ENCODE results near the gene PRM3. TPM values are rescaled to one million over a fixed set of nuclear protein-coding genes. Genes with fewer than 3 reads are reported as not detected.
"Not testable (repeated sequence)": the region's sequence is repeated elsewhere in the genome, so short reads cannot be mapped to it uniquely, and the experiment has no call there.

The PRM3 gene
- total and polyA plus RNA-seq, 12 donors = not detected

- H3K4me3 ChIP-seq = no peak overlapping the region
- intact Hi-C loops (cut with DNase I) = no loop called here
- no peak overlapping the region for H3K27ac ChIP-seq
- no peak for DNase-seq
- H3K4me1 ChIP-seq = peaks cover 0 to 14% (median 9%) of the 10 kb centered on the region in 9 donors
- no peak for TF ChIP-seq CTCF (IDR thresholded peaks at IDR 0.05)
- H3K36me3 ChIP-seq = no peaks in the 10 kb centered on the region
- H3K9me3 ChIP-seq = peaks cover 0 to 3% (median 0%) of the 10 kb centered on the region in 11 donors
- no peaks in the 10 kb centered on the region for H3K27me3 ChIP-seq
- ATAC-seq = no peak
- WGBS, 2 donors = 69 to 87% methylated on average over 4 of the region's 4 CpGs
These were observed 28.4 kb upstream of the PRM3 start for GRCh38 chr16:11301645-11302501.

- WGBS, 2 donors = 90 to 94% methylated on average over 7 of the region's 7 CpGs
- ATAC-seq (no peak), DNase-seq (no peak)
- no peaks in the 10 kb centered on the region for H3K36me3 ChIP-seq
- H3K27ac ChIP-seq = no peak overlapping the region
- peaks cover 0 to 3% (median 0%) of the 10 kb centered on the region in 11 donors for H3K9me3 ChIP-seq
- intact Hi-C loops (cut with DNase I) = no loop called here
- no peaks in the 10 kb centered on the region for H3K27me3 ChIP-seq
- H3K4me1 ChIP-seq = peaks cover 0 to 20% (median 12%) of the 10 kb centered on the region in 9 donors
- H3K4me3 ChIP-seq = no peak overlapping the region
- no peak for TF ChIP-seq CTCF (IDR thresholded peaks at IDR 0.05)
These were observed 27.1 kb upstream of the PRM3 start for GRCh38 chr16:11300560-11300892.

GRCh38 chr16:11299865-11300559 lies 26.6 kb upstream of the PRM3 start:
- Histone ChIP-seq H3K4me1 (peaks cover 0 to 20% (median 12%) of the 10 kb centered on the region in 9 donors), H3K36me3 (no peaks in the 10 kb centered on the region), H3K27me3 (no peaks in the 10 kb centered on the region), H3K27ac (no peak overlapping the region), H3K9me3 (peaks cover 0 to 3% (median 0%) of the 10 kb centered on the region in 11 donors), H3K4me3 (no peak overlapping the region)
- intact Hi-C loops (cut with DNase I) = no loop called here
- WGBS, 2 donors = 93 to 94% methylated on average over 6 of the region's 6 CpGs
- no peak for TF ChIP-seq CTCF (IDR thresholded peaks at IDR 0.05)
- DNase-seq (no peak), ATAC-seq (no peak)

GRCh38 chr16:11298950-11299547 lies 25.6 kb upstream of the PRM3 start:
- not testable (repeated sequence) for DNase-seq
- WGBS, 2 donors = 84 to 90% methylated on average over 13 of the region's 13 CpGs

More at GRCh38 chr16:11298950-11299547, 25.6 kb upstream of the PRM3 start:
- H3K27ac ChIP-seq; intact Hi-C loops (cut with DNase I); H3K27me3 ChIP-seq; H3K9me3 ChIP-seq; H3K4me3 ChIP-seq; H3K36me3 ChIP-seq; ATAC-seq: not testable (repeated sequence)
- H3K4me1 ChIP-seq = peaks cover 0 to 20% (median 12%) of the 10 kb centered on the region in 9 donors

All from heart right ventricle (tissue), 16 donors.